ENCODE measurements around the gene WNK3. TPM values are rescaled to one million over a fixed set of nuclear protein-coding genes. Genes with fewer than 3 reads are reported as not detected.

The WNK3 gene
- polyA plus RNA-seq, 1 of the 3 experiments (the other 2 are of a cell fraction) = 0.54 TPM

DNA sequence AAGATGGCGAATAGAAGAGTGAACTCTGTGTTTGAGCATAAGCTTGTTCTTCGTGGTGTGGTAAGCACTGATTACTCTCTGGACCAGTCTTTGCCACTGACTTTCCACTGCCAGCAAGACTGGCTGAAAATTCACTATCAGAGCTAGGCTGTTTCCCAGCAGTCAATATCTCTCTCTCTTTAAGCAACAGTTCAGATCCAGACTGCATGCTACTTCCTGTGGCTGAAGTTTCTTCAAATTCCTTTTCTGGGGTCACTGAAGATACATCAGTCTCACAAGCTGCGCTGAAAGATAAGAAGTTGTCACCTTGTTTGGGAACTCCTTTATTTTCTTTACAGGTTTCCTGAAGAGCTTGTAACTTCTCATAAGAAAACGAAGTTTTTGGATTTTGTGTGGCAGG is 120.8 kb downstream of the WNK3 start (continued):
- TF ChIP-seq, protein P1, sequence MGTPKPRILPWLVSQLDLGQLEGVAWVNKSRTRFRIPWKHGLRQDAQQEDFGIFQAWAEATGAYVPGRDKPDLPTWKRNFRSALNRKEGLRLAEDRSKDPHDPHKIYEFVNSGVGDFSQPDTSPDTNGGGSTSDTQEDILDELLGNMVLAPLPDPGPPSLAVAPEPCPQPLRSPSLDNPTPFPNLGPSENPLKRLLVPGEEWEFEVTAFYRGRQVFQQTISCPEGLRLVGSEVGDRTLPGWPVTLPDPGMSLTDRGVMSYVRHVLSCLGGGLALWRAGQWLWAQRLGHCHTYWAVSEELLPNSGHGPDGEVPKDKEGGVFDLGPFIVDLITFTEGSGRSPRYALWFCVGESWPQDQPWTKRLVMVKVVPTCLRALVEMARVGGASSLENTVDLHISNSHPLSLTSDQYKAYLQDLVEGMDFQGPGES (IDR thresholded peaks at IDR 0.05; ENCODE audit: low read depth, low read length) = no peak
- TF ChIP-seq, protein P2, sequence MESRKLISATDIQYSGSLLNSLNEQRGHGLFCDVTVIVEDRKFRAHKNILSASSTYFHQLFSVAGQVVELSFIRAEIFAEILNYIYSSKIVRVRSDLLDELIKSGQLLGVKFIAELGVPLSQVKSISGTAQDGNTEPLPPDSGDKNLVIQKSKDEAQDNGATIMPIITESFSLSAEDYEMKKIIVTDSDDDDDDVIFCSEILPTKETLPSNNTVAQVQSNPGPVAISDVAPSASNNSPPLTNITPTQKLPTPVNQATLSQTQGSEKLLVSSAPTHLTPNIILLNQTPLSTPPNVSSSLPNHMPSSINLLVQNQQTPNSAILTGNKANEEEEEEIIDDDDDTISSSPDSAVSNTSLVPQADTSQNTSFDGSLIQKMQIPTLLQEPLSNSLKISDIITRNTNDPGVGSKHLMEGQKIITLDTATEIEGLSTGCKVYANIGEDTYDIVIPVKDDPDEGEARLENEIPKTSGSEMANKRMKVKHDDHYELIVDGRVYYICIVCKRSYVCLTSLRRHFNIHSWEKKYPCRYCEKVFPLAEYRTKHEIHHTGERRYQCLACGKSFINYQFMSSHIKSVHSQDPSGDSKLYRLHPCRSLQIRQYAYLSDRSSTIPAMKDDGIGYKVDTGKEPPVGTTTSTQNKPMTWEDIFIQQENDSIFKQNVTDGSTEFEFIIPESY (IDR thresholded peaks at IDR 0.05; ENCODE audit: borderline replicate concordance, low read depth) = no peak
- TF ChIP-seq, protein P3, sequence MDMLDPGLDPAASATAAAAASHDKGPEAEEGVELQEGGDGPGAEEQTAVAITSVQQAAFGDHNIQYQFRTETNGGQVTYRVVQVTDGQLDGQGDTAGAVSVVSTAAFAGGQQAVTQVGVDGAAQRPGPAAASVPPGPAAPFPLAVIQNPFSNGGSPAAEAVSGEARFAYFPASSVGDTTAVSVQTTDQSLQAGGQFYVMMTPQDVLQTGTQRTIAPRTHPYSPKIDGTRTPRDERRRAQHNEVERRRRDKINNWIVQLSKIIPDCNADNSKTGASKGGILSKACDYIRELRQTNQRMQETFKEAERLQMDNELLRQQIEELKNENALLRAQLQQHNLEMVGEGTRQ (IDR thresholded peaks at IDR 0.05; ENCODE audit: borderline replicate concordance, low read depth, low read length) = no peak
- TF ChIP-seq POLR2AphosphoS5 (IDR thresholded peaks at IDR 0.05; ENCODE audit: low read depth, low read length) = no peak
- no peak for TF ChIP-seq SIN3A (IDR thresholded peaks at IDR 0.05; ENCODE audit: borderline replicate concordance, low read depth, low read length)

DNA sequence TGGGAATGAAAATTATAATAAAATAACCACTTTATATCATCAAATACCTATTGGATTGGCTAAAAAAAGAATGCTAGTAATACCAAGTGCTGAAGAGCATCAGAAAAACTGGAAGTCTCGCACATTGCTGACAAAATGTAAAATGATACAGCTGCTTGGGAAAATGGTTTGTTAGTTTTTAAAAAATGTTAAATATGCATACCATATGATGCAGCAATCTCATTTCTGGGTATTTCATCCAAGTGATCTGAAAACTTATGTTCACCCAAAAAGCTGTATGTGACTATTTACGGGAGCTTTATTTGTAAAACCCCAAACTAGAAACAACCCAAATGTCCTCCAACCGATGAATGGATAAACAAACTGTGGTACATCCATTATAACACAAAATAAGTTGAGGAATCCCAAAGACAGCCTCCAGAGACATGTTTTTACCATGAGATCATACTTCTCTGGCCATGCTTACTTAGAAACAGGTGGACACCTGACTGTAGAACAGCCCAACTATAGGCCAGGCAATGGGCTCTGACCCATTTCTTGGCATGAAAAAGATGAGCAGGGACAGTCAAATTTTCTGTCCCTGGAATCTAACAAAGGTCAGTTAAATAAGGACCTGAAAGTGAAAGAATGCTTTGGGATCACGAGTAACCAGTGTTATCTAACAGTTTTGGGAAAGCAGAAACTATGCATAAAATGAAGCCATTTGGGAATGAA is 127.3 kb downstream of the WNK3 start:
- Histone ChIP-seq H3K27me3 (ENCODE audit: insufficient read depth) (no peaks in the 10 kb centered on the region), H3F3A (replicated peaks; ENCODE audit: insufficient read depth) (no peaks in the 10 kb centered on the region), H3K9me2 (no peaks in the 10 kb centered on the region), H3K27ac (ENCODE audit: low read depth in 2 of 2, low read length in 1 of 2) (no peak overlapping the region), H2AFZ (ENCODE audit: low read depth) (no peak overlapping the region), H3K9me3 (no peaks in the 10 kb centered on the region), H3K79me2 (ENCODE audit: insufficient read depth) (no peaks in the 10 kb centered on the region), H3K36me3 (replicated peaks in 1 of 2; ENCODE audit: control insufficient read depth in 1 of 2, insufficient read depth in 2 of 2, low read length in 1 of 2) (no peaks in the 10 kb centered on the region), H3K4me3 (ENCODE audit: low read depth in 2 of 2, low read length in 1 of 2) (no peak overlapping the region), H4K20me1 (ENCODE audit: insufficient read depth) (no peaks in the 10 kb centered on the region), H3K4me2 (no peak overlapping the region), H3K9ac (no peak overlapping the region), H3K4me1 (ENCODE audit: control insufficient read depth in 1 of 2, insufficient read depth in 2 of 2, low read depth in 1 of 2, low read length in 1 of 2) (no peaks in the 10 kb centered on the region)
- CTCF ChIA-PET = interaction anchor here (1.1 kb wide), 1 partner anchor 23 kb away, joined by 5 read pairs; no protein-coding TSS in a partner anchor
- WGBS (ENCODE audit: low lambda C conversion rate) = 46% methylated on average over 4 of the region's 4 CpGs
- no peak for DNase-seq
- TF ChIP-seq GABPA (IDR thresholded peaks at IDR 0.05; ENCODE audit: low read depth) = no peak
- TF ChIP-seq, protein P4, sequence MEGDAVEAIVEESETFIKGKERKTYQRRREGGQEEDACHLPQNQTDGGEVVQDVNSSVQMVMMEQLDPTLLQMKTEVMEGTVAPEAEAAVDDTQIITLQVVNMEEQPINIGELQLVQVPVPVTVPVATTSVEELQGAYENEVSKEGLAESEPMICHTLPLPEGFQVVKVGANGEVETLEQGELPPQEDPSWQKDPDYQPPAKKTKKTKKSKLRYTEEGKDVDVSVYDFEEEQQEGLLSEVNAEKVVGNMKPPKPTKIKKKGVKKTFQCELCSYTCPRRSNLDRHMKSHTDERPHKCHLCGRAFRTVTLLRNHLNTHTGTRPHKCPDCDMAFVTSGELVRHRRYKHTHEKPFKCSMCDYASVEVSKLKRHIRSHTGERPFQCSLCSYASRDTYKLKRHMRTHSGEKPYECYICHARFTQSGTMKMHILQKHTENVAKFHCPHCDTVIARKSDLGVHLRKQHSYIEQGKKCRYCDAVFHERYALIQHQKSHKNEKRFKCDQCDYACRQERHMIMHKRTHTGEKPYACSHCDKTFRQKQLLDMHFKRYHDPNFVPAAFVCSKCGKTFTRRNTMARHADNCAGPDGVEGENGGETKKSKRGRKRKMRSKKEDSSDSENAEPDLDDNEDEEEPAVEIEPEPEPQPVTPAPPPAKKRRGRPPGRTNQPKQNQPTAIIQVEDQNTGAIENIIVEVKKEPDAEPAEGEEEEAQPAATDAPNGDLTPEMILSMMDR (IDR thresholded peaks at IDR 0.05) = no peak
- TF ChIP-seq EZH2phosphoT487 (IDR thresholded peaks at IDR 0.05; ENCODE audit: borderline replicate concordance, low read depth) = no peak
- TF ChIP-seq, protein P5, sequence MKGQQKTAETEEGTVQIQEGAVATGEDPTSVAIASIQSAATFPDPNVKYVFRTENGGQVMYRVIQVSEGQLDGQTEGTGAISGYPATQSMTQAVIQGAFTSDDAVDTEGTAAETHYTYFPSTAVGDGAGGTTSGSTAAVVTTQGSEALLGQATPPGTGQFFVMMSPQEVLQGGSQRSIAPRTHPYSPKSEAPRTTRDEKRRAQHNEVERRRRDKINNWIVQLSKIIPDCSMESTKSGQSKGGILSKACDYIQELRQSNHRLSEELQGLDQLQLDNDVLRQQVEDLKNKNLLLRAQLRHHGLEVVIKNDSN (IDR thresholded peaks at IDR 0.05; ENCODE audit: borderline replicate concordance, low read depth) = no peak
- no peak for TF ChIP-seq GATA2 (CRISPR knock-in tag; IDR thresholded peaks at IDR 0.05)
- no peak for TF ChIP-seq POLR2AphosphoS5 (IDR thresholded peaks at IDR 0.05; ENCODE audit: low read depth, low read length)
- no peak for TF ChIP-seq FOSL2 (IDR thresholded peaks at IDR 0.05; ENCODE audit: borderline replicate concordance, low read depth)
- TF ChIP-seq RXRA (IDR thresholded peaks at IDR 0.05; ENCODE audit: borderline replicate concordance, low read depth) = no peak
- TF ChIP-seq MXI1 (IDR thresholded peaks at IDR 0.05; ENCODE audit: low read depth, low read length) = no peak
- TF ChIP-seq, protein P6, sequence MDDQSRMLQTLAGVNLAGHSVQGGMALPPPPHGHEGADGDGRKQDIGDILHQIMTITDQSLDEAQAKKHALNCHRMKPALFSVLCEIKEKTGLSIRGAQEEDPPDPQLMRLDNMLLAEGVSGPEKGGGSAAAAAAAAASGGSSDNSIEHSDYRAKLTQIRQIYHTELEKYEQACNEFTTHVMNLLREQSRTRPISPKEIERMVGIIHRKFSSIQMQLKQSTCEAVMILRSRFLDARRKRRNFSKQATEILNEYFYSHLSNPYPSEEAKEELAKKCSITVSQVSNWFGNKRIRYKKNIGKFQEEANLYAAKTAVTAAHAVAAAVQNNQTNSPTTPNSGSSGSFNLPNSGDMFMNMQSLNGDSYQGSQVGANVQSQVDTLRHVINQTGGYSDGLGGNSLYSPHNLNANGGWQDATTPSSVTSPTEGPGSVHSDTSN (IDR thresholded peaks at IDR 0.05) = no peak
- TF ChIP-seq MEF2A (IDR thresholded peaks at IDR 0.05; ENCODE audit: borderline replicate concordance, low read depth) = no peak
- POLR2A ChIA-PET = no interaction called here
